ENCODE data around the gene GPATCH3.
"Not testable (repeated sequence)": the region's sequence is repeated elsewhere in the genome, so short reads cannot be mapped to it uniquely, and the experiment has no call there.

GPATCH3 gene

GRCh38 chr1:26900001-26900814 lies at the start of gene GPATCH3:
GPATCH3 (minus strand) TSS chr1:26900467; CDS start chr1:26900442, 25 bp downstream.
- peak; percentile 84 for DNase-seq

GRCh38 chr1:26949926-26950319 lies 49.7 kb upstream of the GPATCH3 start:
- no peak for DNase-seq

GRCh38 chr1:26949266-26949925 lies 49.1 kb upstream of the GPATCH3 start:
- DNase-seq: no peak

GRCh38 chr1:26948725-26949057 lies 48.4 kb upstream of the GPATCH3 start:
- DNase-seq: not testable (repeated sequence)

GRCh38 chr1:26946270-26946669 lies 46.0 kb upstream of the GPATCH3 start:
- no peak for DNase-seq

- no peak for DNase-seq
Observed at GRCh38 chr1:26945728-26946127, 45.5 kb upstream of the GPATCH3 start.

GRCh38 chr1:26945138-26945537 lies 44.9 kb upstream of the GPATCH3 start:
- no peak for DNase-seq

GRCh38 chr1:26942656-26943055 lies 42.4 kb upstream of the GPATCH3 start:
- DNase-seq: no peak

GRCh38 chr1:26941311-26941710 lies 41.0 kb upstream of the GPATCH3 start:
- DNase-seq: no peak

GRCh38 chr1:26938659-26939025 lies 38.4 kb upstream of the GPATCH3 start:
- DNase-seq: no peak

GRCh38 chr1:26938004-26938658 lies 37.9 kb upstream of the GPATCH3 start:
- no peak for DNase-seq

GRCh38 chr1:26936823-26937222 lies 36.6 kb upstream of the GPATCH3 start:
- DNase-seq: no peak

GRCh38 chr1:26932531-26932930 lies 32.3 kb upstream of the GPATCH3 start:
- DNase-seq: no peak

- no peak for DNase-seq
Observed at GRCh38 chr1:26923711-26924110, 23.4 kb upstream of the GPATCH3 start.

- DNase-seq: no peak
Observed at GRCh38 chr1:26922901-26923300, 22.6 kb upstream of the GPATCH3 start.

GRCh38 chr1:26922431-26922729 lies 22.1 kb upstream of the GPATCH3 start:
- DNase-seq: no peak

GRCh38 chr1:26921540-26922430 lies 21.5 kb upstream of the GPATCH3 start, which contains the start of gene NUDC:
NUDC (plus strand) TSS chr1:26921743; CDS start chr1:26921849, 106 bp downstream.
- DNase-seq: peak; percentile 92

GRCh38 chr1:26921126-26921539 lies 20.9 kb upstream of the GPATCH3 start:
- no peak for DNase-seq

GRCh38 chr1:26915204-26915842 lies 15.1 kb upstream of the GPATCH3 start:
- no peak for DNase-seq

- no peak for DNase-seq
Observed at GRCh38 chr1:26913754-26914619, 13.7 kb upstream of the GPATCH3 start, which contains the start of gene NR0B2. NR0B2 (minus strand) TSS chr1:26913975; CDS start chr1:26913940, 35 bp downstream.

- DNase-seq: no peak
Observed at GRCh38 chr1:26913389-26913753, 13.1 kb upstream of the GPATCH3 start.

GRCh38 chr1:26912147-26912490 lies 11.9 kb upstream of the GPATCH3 start:
- no peak for DNase-seq

All from NCI-H446 treated with DMSO at 0.1 percent for 48 hours (cell line).